Measurements from ENCODE around the gene LRRFIP2. TPM values are rescaled to one million over a fixed set of nuclear protein-coding genes. Genes with fewer than 3 reads are reported as not detected.

LRRFIP2 gene
- total and polyA plus RNA-seq, 2 donors (not counting 1 experiment from before 2014, with no cell fraction given): 8.6 to 49.2 TPM

DNA sequence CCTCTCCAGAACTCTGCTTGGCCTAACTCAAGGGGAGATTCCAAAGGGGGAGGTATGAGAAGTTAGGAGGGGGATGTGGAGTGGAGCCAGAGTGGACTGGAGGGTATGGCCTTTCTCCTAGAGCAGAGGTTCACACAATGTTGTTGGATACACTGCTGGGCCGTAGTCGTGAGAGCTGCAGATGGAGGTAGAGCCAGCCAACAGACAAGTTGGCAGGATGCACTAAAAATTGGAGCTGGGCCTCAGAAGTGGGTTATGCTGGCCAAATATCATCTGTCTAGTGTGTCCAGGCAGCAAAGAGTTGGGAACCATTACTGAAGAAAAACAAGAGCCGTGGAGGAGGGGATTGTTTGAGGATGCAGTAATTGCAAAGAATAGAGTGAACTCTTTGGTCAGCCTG lies 27.7 kb upstream of the LRRFIP2 start:
- no peaks in the 10 kb centered on the region for H3K9me3 ChIP-seq (ENCODE audit: control extremely low read depth in 1 of 3, control insufficient read depth in 2 of 3, insufficient read depth in 1 of 3, low read length in 2 of 3)
- Mint-ChIP-seq H3K27me3 (peaks cover 4% of the 10 kb centered on the region), H3K27ac (no peak overlapping the region), H3K4me1 (no peaks in the 10 kb centered on the region), H3K4me3 (no peak overlapping the region), H3K9me3 (ENCODE audit: insufficient read depth) (no peaks in the 10 kb centered on the region)
- no peaks in the 10 kb centered on the region for H3K4me1 ChIP-seq (ENCODE audit: control insufficient read depth in 2 of 2, insufficient read depth in 2 of 2, low read length in 2 of 2)
- CTCF ChIA-PET: no interaction called here
- no peak overlapping the region for H3K27ac ChIP-seq (ENCODE audit: low read length in 2 of 2)
- POLR2A ChIA-PET: no interaction called here
- no peaks in the 10 kb centered on the region for H4K20me1 ChIP-seq (ENCODE audit: control insufficient read depth, insufficient read depth, low read length, poor library complexity, severe bottlenecking)
- no peaks in the 10 kb centered on the region for H3K36me3 ChIP-seq (replicated peaks in 1 of 2; ENCODE audit: control extremely low read depth in 1 of 2, control insufficient read depth in 1 of 2, extremely low read depth in 1 of 2, insufficient read depth in 2 of 2, low read length in 1 of 2)
- TF ChIP-seq, protein P1, sequence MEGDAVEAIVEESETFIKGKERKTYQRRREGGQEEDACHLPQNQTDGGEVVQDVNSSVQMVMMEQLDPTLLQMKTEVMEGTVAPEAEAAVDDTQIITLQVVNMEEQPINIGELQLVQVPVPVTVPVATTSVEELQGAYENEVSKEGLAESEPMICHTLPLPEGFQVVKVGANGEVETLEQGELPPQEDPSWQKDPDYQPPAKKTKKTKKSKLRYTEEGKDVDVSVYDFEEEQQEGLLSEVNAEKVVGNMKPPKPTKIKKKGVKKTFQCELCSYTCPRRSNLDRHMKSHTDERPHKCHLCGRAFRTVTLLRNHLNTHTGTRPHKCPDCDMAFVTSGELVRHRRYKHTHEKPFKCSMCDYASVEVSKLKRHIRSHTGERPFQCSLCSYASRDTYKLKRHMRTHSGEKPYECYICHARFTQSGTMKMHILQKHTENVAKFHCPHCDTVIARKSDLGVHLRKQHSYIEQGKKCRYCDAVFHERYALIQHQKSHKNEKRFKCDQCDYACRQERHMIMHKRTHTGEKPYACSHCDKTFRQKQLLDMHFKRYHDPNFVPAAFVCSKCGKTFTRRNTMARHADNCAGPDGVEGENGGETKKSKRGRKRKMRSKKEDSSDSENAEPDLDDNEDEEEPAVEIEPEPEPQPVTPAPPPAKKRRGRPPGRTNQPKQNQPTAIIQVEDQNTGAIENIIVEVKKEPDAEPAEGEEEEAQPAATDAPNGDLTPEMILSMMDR (IDR thresholded peaks at IDR 0.05): no peak
- no peak for TF ChIP-seq EZH2 (IDR thresholded peaks at IDR 0.05; ENCODE audit: borderline replicate concordance, insufficient read depth, low read depth, low read length, poor library complexity, severe bottlenecking)
- no peak overlapping the region for H2AFZ ChIP-seq (ENCODE audit: insufficient read depth, low read depth, low read length, poor library complexity, severe bottlenecking)
- H3K27me3 ChIP-seq (replicated peaks in 1 of 4; ENCODE audit: control extremely low read depth in 1 of 4, control insufficient read depth in 3 of 4, insufficient read depth in 4 of 4, low read length in 3 of 4): no peaks in the 10 kb centered on the region
- ATAC-seq (ENCODE audit: low read depth) (no peak), DNase-seq (no peak)
- intact Hi-C loops (cut with micrococcal nuclease): no loop called here
- H3K9ac ChIP-seq (ENCODE audit: low read length): no peak overlapping the region
- no peaks in the 10 kb centered on the region for H3K79me2 ChIP-seq (ENCODE audit: control insufficient read depth, insufficient read depth, low read length)
- WGBS (ENCODE audit: insufficient coverage): 90% methylated on average over 3 of the region's 3 CpGs
- H3K4me2 ChIP-seq (replicated peaks; ENCODE audit: low read depth, low read length, poor library complexity, severe bottlenecking): no peak overlapping the region
- H3K4me3 ChIP-seq (ENCODE audit: control extremely low read depth in 1 of 5, extremely low read depth in 1 of 5, insufficient read depth in 1 of 5, low read depth in 2 of 5, low read length in 4 of 5): no peak overlapping the region

DNA sequence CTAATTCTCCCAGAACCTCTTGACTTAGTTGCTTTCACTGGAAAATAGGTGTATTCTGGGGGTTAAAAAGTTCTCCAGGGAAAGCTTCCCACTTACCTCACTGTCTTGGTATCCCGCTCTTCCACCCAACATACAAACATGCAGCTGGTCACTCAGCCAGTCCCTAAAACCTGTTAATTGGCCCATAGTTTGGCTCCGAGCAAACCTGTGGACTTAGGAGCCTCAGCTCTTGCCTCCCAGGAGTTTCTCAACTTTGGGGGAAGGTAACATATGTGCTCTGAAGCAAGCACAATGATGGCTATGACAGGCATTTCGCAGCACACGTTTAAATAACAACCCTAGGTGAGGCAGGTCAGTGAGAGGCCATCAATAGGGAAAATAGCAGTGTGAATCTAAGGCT lies 25.8 kb upstream of the LRRFIP2 start:
- Histone ChIP-seq H3K27me3 (replicated peaks in 1 of 4; ENCODE audit: control extremely low read depth in 1 of 4, control insufficient read depth in 3 of 4, insufficient read depth in 4 of 4, low read length in 3 of 4) (no peaks in the 10 kb centered on the region), H3K27ac (ENCODE audit: low read length in 2 of 2) (no peak overlapping the region), H3K9me3 (ENCODE audit: control extremely low read depth in 1 of 3, control insufficient read depth in 2 of 3, insufficient read depth in 1 of 3, low read length in 2 of 3) (no peaks in the 10 kb centered on the region), H3K36me3 (replicated peaks in 1 of 2; ENCODE audit: control extremely low read depth in 1 of 2, control insufficient read depth in 1 of 2, extremely low read depth in 1 of 2, insufficient read depth in 2 of 2, low read length in 1 of 2) (no peaks in the 10 kb centered on the region), H3K9ac (ENCODE audit: low read length) (no peak overlapping the region), H3K4me1 (ENCODE audit: control insufficient read depth in 2 of 2, insufficient read depth in 2 of 2, low read length in 2 of 2) (no peaks in the 10 kb centered on the region), H4K20me1 (ENCODE audit: control insufficient read depth, insufficient read depth, low read length, poor library complexity, severe bottlenecking) (no peaks in the 10 kb centered on the region), H3K79me2 (ENCODE audit: control insufficient read depth, insufficient read depth, low read length) (no peaks in the 10 kb centered on the region), H3K4me2 (replicated peaks; ENCODE audit: low read depth, low read length, poor library complexity, severe bottlenecking) (no peak overlapping the region), H2AFZ (ENCODE audit: insufficient read depth, low read depth, low read length, poor library complexity, severe bottlenecking) (no peak overlapping the region), H3K4me3 (ENCODE audit: control extremely low read depth in 1 of 5, extremely low read depth in 1 of 5, insufficient read depth in 1 of 5, low read depth in 2 of 5, low read length in 4 of 5) (no peak overlapping the region)
- TF ChIP-seq, protein P1 (IDR thresholded peaks at IDR 0.05): no peak
- no peak for TF ChIP-seq EZH2 (IDR thresholded peaks at IDR 0.05; ENCODE audit: borderline replicate concordance, insufficient read depth, low read depth, low read length, poor library complexity, severe bottlenecking)
- 100% methylated on average over 3 of the region's 4 CpGs for WGBS (ENCODE audit: insufficient coverage)
- Mint-ChIP-seq H3K4me1 (no peaks in the 10 kb centered on the region), H3K4me3 (no peak overlapping the region), H3K27ac (no peak overlapping the region), H3K9me3 (ENCODE audit: insufficient read depth) (no peaks in the 10 kb centered on the region), H3K27me3 (peaks cover 4% of the 10 kb centered on the region)
- ATAC-seq (ENCODE audit: low read depth): no peak
- ChIA-PET POLR2A (no interaction called here), CTCF (no interaction called here)
- no peak for DNase-seq
- intact Hi-C loops (cut with micrococcal nuclease): no loop called here

Measured in B cell (primary cell).